ENCODE data around the gene COL4A2. TPM values are rescaled to one million over a fixed set of nuclear protein-coding genes. Genes with fewer than 3 reads are reported as not detected.
A peak's percentile ranks its signal among the peaks of the same experiment; 100 is the strongest.

COL4A2 gene
- total RNA-seq, 6 experiments from 2014 or later, result 8.4 to 65.8 (median 42.5) TPM

GRCh38 chr13:110396476-110396875, 89.4 kb downstream of the COL4A2 start:
- ATAC-seq (no peak), DNase-seq (no peak)
- Histone ChIP-seq H3K9me3 (no peaks in the 10 kb centered on the region), H3K36me3 (no peaks in the 10 kb centered on the region), H3K27ac (peak overlapping the region; percentile 14 to 33 (median 23)), H3K4me3 (no peak overlapping the region), H3K4me1 (no peaks in the 10 kb centered on the region), H3K27me3 (no peaks in the 10 kb centered on the region)
- no peak for TF ChIP-seq POLR2A (IDR thresholded peaks at IDR 0.05)
- no peak for TF ChIP-seq CTCF (IDR thresholded peaks at IDR 0.05)
- intact Hi-C loops (cut with DNase I), result no loop called here
- WGBS (ENCODE audit: insufficient coverage, low coverage, low lambda C conversion rate, missing lambda C conversion rate), result 65% methylated on average over 6 of the region's 6 CpGs

- intact Hi-C loops (cut with DNase I), result no loop called here
- H3K27me3 ChIP-seq, result no peaks in the 10 kb centered on the region
- peak overlapping the region in 2 of 3 donors; percentile 33 to 37 for H3K27ac ChIP-seq
- TF ChIP-seq POLR2A (IDR thresholded peaks at IDR 0.05) (no peak), CTCF (IDR thresholded peaks at IDR 0.05) (no peak)
- peak; percentile 45 to 92 (median 76) for ATAC-seq
- WGBS (ENCODE audit: insufficient coverage, low coverage, low lambda C conversion rate, missing lambda C conversion rate), result 29% methylated on average over 10 of the region's 11 CpGs
- H3K36me3 ChIP-seq, result no peaks in the 10 kb centered on the region
- peak in 1 of 3 donors; percentile 70 for DNase-seq
- H3K4me1 ChIP-seq, result no peaks in the 10 kb centered on the region
- H3K9me3 ChIP-seq, result no peaks in the 10 kb centered on the region
- no peak overlapping the region for H3K4me3 ChIP-seq
Measured at GRCh38 chr13:110396913-110397381, 89.9 kb downstream of the COL4A2 start.

GRCh38 chr13:110397436-110398115, 90.5 kb downstream of the COL4A2 start:
- Histone ChIP-seq H3K36me3 (no peaks in the 10 kb centered on the region), H3K27ac (peak overlapping the region in 2 of 3 donors; percentile 13 to 37), H3K27me3 (no peaks in the 10 kb centered on the region), H3K9me3 (no peaks in the 10 kb centered on the region), H3K4me3 (no peak overlapping the region), H3K4me1 (no peaks in the 10 kb centered on the region)
- peak in 2 of 4 donors; percentile 55 to 73 for ATAC-seq
- WGBS (ENCODE audit: insufficient coverage, low coverage, low lambda C conversion rate, missing lambda C conversion rate), result 50% methylated on average over 14 of the region's 14 CpGs
- TF ChIP-seq POLR2A (IDR thresholded peaks at IDR 0.05) (no peak), CTCF (IDR thresholded peaks at IDR 0.05) (no peak)
- intact Hi-C loops (cut with DNase I), result no loop called here
- DNase-seq, result no peak

GRCh38 chr13:110398564-110399507, 91.8 kb downstream of the COL4A2 start:
- no peak overlapping the region for H3K4me3 ChIP-seq
- H3K9me3 ChIP-seq, result no peaks in the 10 kb centered on the region
- H3K4me1 ChIP-seq, result no peaks in the 10 kb centered on the region
- WGBS (ENCODE audit: insufficient coverage, low coverage, low lambda C conversion rate, missing lambda C conversion rate), result 77% methylated on average over 6 of the region's 7 CpGs
- no peak for TF ChIP-seq POLR2A (IDR thresholded peaks at IDR 0.05)
- TF ChIP-seq CTCF (IDR thresholded peaks at IDR 0.05), result no peak
- no peaks in the 10 kb centered on the region for H3K36me3 ChIP-seq
- ATAC-seq (no peak), DNase-seq (no peak)
- no peaks in the 10 kb centered on the region for H3K27me3 ChIP-seq
- H3K27ac ChIP-seq, result no peak overlapping the region
- intact Hi-C loops (cut with DNase I), result no loop called here

Data from right lobe of liver (tissue), 6 donors.